Activated T-helper 9 cell treated with anti-CD3 and anti-CD28 coated beads, Interleukin-2, amount 50 U/mL, for 16 hours (primary cell): ENCODE measurements around the gene SLFN12.
"Not testable (repeated sequence)": the region's sequence is repeated elsewhere in the genome, so short reads cannot be mapped to it uniquely, and the experiment has no call there.

Experiments
- DNase-seq: peaks from one replicate; pipeline ENCODE4 v3.0.0-alpha.2; 2020; ENCODE audit warnings: low read depth

SLFN12 gene

DNA sequence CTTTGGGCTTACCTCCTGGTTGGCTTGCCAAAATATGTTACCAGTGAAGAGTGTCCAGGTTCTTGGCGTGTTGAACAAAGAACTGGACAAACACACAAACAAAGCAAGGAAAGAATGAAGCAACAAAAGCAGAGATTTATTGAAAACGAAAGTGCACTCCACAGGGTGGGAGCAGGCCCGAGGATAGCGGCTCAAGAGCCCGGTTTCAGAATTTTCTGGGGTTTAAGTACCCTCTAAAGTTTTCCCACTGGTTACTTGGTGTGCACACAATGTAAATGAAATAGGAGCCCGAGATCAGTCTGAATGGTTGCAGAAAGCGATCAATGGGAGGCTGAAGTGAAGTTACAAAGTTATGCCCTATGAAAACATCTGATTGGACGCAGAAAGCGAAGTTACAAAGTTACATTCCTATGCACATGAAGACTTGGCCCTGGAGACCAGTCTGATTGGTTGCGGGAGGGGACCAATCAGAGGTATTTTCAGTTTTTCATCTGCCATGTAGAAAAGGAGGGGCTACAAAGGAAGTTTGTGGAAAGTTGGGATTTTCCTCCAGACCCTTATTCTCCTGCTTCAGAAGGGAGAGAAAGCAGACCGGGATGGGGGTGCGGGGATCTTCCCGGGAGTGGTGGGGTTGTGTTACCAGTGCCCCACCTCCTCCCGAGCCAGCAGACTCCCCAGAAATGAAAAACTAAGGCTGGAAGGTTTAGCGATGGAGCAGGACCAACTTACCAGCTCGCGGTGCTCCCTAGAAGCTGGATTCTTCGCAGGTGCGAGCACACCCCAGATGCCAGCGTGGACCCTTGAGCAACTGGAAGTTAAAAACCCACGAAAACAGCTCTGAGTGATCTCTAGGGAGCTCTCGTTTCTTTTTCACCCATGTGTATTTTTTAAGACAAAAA is at the start of gene SLFN12:
Gene SLFN12, minus strand, starts transcription at position 325 of the 899 bp plus-strand sequence. CDS start 9,472 bp downstream, outside the sequence.
- no peak for DNase-seq

DNA sequence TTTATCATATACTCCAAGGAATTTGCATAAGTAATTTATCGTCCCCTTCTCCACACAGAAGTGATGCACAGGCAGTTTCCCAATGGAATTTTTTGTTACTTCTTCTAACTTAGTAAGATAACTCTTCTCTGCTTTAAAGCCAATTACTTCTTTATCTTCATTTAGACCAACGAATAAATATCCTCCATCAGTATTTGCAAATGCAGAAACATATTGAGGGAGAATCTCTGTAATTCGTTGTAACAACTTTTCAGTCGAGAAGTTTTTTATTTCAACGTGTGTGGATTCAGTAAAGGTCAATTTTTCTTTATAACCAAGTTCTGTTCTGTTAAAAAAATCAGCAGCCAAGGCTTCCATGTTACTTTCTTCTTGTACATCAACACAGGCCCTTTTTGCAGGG is 47.0 kb upstream of the SLFN12 start:
- no peak for DNase-seq

DNA sequence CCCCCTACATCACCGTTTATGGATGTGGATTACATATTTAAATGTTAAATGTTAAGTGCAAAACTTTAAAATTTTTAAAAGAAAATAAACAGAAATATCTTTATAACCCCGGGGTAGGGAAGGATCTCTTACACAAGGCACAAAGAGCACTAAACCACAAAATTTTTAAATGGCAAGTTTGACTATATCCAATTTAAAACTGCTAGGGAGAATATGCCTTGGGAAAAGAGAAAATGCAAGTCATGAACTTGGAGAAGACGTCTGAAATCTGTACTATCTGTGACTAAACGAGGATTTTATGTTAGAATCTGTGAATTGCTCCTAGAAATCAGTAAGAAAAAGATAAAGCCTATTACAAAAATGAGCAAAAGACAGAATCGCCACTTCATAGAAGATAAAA is 44.9 kb upstream of the SLFN12 start:
- no peak for DNase-seq

DNA sequence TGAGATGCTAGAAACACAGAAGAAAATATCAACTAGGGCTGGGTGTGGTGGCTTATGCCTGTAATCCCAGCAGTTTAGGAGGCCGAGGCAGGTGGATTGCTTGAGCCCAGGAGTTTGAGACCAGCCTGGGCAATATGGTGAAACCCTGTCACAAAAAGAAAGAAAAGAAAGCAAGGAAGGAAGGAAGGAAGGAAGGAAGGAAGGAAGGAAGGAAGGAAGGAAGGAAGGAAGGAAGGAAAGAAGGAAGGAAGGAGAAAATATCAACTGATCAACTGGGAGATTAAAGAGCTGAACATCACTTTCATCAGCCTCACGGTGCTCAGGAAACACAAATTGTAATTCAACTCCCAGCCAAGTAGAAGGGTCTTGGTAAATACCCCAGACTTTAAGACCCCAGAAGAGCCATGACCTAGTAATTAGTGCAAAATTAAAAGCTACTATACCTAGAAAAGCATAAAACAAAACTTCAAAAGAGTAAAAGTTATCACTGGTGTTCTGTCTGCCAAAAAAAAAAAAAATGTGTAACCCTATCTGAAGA is 44.1 kb upstream of the SLFN12 start:
- DNase-seq, result no peak

DNA sequence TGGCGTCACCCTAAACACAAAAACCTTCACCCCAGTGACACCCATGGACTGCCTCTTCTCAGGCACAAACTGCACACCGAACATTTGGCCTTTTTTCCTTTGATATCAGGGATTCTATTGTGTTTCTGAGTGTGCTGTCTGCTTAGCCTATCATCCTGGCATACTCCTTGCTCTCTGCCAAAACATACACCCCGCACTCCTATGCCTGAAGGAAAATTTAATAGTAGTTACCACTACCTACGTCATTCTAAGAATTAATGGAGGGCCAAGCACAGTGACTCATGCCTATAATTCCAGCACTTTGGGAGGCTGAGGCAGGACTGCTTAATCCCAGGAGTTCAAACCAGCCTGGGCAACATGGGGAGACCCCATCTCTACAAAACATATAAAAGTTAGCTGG is 36.2 kb upstream of the SLFN12 start:
- DNase-seq, result no peak

DNA sequence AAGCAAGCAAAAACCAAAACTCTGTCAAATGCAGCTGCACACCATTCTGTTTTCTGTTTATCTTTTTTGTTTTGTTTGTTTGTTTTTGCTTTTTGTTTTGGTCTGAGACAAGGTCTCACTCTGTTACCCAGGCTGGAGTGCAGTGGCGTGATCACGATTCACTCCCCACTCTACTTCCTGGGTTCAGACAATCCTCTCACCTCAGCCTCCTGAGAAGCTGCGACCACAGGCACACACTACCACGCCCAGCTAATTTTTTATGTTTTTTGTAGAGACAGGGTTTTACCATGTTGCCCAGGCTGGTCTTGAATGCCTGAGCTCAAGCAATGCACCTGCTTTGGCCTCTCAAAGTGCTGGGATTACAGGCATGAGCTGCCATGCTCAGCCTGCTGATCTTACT is 35.5 kb upstream of the SLFN12 start:
- no peak for DNase-seq

DNA sequence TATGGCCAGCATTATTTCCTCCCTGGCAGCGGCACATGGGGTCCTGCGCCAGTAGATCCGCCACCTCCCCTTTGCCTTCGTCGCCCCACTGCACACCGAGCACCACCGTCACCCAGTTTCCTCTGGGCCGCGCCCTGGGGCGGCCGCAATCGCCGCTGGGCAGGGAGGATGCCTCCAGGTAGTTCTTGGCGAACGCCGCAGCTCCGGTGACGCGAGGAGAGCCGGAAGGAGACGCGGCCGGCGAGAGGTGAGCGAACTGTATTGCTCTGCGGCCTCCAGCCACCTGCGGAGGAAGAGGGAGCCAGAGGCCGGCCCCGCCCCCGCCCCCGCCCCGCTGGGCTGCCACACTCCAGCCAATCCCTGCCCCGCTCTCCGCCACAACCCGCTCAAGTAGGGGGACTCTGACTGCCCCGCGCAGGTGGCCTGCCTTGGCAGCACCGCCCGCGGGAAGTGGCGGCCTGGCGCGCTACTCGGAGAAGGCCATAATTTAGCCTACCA is 28.1 kb upstream of the SLFN12 start:
- DNase-seq, result peak; percentile 26

DNA sequence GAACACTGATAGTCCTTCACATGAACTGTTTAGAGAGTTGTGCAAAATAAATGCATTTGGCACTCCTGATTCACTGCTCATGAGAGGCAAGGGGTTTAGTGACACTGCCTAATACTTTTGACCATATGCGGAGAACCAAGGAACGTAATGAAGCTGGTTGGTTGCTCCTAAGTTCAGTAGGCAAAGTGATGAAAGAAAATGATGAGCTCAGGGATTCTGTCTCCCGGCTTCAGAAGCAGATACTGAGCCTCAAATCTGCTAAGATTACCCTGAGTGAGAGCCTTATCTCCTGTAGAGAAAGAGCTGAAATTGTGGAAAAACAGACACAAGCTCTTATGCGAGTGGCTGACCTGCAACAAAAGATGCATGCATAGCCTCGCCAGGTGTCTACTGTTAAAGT is 21.7 kb upstream of the SLFN12 start:
- not testable (repeated sequence) for DNase-seq

DNA sequence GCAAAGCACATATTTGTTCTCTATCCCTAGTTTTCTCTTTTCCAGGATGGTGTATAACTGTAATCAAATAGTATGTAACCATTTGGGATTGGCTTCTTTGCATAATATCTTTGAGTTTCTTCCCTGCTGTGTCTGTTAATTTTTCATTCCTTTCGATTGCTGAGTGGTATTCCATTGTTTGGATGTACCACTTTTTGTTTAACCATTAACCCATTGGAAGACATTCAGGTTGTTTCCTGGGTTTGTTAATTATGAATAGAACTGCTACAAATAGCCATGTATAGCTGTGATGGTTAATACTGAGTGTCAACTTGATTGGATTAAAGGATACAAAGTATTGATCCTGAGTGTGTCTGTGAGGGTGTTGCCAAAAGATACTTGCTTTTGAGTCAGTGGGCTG is 20.9 kb upstream of the SLFN12 start:
- no peak for DNase-seq

DNA sequence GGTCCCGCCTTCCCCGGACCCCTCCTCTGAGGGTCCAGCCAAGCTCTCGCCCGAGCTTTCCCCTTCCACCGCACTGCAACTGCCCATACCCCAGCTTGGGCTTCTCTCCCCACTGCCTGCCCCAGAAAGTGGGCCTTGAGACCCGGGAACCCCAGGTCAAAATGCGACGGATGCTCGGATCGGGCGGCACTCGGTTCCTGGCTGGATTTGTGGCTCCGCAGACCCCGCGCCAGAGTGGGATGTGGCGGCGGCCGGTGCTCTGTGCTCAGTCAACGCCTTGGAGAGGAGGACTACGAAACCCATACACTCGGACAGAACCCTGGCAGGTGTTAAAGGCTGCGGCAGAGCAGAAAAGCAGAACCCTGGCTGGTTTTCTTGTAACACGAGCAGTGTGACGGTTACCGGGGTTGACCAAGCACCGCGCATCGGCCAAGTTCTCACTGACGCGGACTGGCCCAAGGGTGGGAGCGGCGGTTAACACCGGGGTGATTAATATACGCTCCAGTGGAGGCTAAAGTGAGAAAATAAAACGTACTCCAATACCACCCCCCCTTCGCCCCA is 17.2 kb upstream of the SLFN12 start:
- DNase-seq, result no peak

DNA sequence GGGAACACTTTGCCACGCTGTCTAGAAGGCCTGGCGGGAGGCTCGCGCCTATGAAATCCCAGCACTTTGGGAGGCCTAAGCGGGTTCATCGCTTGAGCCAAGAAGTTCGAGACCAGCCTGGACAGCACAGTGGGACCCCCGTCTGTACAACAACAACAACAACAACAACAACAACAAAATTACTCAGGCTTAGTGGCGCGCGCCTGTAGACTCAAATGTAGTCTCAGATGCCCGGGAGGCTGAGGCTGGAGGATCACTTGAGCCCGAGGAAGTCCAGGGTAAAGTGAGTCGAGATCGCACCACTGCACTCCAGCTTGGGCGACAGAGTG is 16.6 kb upstream of the SLFN12 start:
- DNase-seq, result no peak

DNA sequence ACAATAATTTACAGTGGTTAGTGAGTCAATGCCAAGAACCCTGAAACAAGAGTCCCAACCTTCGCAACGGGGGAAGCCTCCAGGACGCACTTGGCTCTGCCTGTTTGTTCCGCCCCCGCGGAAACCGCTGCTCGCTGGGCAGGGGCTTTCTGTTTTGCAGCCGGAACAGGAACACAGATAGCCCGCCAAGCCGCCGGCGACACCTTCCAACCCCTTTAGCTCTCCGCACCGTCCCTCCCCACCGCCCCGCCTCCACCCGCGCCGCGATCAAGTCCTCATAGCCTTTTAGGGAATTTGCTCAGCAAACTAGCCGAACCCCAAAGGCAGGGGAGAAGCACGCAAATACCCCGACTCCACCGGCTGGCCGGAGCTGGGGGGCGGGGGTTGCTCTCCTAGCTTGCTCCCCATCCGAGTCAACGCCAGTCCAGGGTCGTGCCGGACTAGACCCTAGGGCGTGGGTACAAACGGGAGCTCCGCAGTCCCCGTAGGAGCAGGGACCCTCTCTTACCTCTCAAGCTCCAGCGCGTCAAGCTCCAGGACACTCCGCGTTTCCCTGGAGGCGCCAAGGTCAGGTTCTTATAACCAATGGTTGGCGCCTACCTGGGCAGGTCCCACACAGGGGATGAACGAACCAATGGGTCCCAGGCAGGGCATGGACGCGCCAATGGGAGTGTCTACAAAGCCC is 16.1 kb upstream of the SLFN12 start, which contains the start of gene SLFN13:
Gene SLFN13, minus strand, starts transcription at position 553 of the 685 bp plus-strand sequence. CDS start 3,086 bp downstream, outside the sequence.
- DNase-seq, result peak; percentile 83

DNA sequence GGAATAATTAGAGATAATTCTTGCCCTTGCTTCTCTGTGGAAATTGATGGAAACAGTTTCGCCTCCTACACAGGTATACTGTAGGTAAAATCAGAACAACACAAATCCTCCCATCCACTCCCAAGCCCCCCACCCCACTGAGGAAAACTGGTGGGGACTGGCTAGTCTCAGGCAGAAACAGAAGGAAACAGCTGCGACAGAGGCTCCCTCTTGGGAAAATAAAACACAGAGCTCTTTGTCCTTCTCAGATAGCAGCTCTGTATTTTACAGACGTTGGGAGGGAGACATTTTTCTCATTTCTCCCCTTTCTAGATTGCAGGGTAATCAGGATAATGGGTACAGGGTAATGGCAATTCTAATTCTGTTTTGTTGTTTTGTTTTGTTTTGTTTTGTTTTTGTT is 15.2 kb upstream of the SLFN12 start:
- DNase-seq, result no peak

DNA sequence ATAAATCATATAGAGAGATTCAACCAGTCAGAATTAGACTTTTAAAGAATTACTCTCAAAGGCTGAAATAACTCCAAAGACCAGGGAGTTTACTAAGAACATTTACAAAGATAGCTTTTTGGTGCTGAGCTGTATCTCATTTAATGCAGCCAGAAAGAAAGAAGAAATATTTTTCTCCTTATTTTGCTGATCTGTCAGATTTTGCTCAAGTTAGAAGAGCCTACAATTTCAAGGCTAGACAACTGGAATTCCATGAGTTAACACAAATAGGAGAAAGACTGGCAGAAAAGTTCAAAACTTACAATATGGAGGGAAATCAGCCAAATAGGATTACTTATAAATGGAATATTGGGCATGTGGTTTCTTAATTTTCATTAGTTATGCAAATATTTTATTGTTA is 6.1 kb upstream of the SLFN12 start:
- no peak for DNase-seq

DNA sequence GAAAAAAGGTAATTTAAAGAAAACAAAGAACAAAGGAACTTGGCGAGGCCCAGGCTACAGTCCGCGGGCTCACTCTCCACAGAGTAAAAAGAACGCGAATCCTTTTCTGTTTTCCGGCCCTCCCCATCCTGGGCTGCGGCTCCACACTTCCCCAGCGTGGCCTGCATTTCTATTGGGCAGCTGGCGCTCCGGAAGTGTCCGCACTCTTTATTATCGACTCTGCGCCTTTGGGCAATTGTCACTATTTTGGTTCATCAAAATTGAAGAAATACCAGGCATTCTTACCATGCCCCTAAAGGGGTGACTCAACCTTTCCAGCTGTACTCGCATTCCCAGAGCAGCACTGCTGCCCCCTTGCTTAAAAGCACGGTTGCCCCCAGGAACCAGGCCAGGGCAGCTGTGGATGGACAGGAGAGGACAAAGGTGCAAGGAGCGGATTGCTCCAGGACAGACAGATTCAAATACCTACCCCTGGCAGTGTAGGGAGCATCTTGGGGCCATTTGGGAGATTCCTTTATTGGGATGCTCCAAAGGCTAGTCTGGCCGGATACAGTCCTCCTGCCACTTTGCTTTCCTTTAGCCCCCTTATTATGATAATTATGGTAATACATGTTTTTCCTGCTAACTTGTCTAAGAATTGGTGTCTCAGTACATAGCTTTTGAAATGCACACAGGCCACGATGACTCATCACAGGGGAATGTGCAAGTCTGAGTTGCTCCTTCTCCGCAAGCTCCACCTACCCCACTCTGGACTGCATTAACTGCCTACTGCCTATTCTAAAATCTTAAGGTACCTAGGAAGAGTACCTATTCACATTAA is 985 bp upstream of the SLFN12 start:
- DNase-seq, result peak; percentile 47

DNA sequence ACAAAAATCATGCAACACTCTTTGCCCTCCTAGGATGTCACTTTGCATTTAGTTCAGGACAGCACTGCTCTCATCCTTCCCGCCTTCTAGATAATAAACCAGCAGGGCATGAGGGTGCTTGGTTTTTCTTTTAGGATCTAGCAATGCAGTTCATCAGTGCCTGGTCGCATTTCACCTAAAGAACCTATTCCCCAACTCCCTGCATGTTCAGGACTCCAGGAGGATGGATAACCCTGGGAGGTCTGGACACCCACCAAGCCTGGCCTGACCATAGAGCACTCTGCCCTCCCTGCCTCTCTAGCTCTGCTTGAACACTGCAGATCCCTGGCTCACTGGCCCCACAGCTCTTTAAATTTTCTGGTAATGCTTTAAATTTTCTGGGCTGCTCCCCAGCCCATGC is 2.6 kb downstream of the SLFN12 start:
- DNase-seq, result no peak

DNA sequence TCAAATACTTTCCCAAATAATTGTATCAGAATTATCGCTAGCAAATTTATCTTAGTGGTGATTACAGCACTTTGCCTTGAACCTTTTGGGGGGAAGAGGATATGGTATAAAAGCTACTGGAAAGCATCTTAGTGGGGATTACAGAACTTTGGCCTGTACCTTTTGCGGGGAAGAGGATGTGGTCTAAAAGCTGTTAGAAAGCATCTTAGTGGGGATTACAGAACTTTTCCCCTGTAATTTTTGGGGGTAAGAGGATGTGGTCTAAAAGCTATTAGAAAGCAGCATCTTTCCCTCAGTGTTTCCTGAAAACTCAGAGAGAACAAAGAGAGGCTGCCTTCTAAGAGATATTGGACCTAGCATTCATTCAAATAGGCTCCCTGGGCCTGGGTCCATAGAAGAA is 4.1 kb downstream of the SLFN12 start:
- DNase-seq, result no peak

DNA sequence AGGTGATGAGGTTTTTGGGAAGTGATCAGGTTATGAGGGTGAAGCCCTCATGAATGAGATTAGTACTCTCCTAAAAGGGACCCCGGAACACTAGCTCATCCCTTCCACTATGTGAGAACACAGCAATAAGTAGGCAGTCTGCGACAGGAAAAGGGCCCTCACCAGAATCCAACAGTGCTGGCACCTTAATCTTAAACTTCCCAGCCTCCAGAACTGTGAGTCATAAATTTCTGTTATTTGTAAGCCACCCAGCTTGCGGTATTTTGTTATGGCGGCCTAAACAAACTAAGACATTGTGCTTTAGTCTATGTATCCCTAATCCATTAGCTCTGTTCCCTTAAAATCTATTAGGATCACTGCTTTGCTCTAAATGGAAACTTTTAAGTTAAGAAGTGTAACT is 8.5 kb downstream of the SLFN12 start:
- DNase-seq, result no peak

DNA sequence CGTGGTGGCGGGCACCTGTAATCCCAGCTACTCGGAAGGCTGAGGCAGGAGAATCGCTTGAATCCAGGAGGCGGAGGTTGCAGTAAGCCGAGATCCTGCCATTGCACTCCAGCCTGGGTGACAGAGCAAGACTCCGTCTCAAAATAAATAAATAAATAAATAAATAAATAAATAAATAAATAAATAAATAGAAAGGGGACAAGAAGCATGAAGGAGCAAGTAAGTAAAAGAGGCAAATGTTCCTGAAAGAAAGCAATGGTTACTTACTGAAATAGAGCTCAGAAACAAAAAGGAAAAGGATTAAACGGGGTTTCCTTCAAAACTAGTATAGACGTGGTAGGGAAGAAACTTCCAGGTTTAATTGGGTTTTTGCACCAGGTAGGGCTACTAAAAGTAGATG is 11.2 kb downstream of the SLFN12 start:
- not testable (repeated sequence) for DNase-seq

DNA sequence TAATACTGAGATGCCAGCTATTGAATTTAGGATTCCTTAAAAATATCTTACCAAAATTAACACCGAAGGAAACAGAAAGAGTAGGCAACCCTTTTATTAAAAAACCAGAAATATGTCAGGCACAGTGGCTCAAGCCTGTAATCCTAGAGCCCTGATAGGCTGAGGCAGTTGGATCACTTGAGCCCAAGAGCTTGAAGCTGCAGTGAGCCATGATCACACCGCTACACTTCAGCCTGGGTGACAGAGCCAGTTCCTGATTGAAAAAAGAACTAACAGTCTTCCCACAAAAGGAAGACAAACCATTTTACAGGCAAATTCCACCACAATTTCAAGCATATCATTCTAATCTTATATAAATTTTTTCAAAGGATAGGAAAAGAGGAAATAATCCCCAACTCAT is 15.6 kb downstream of the SLFN12 start:
- no peak for DNase-seq

DNA sequence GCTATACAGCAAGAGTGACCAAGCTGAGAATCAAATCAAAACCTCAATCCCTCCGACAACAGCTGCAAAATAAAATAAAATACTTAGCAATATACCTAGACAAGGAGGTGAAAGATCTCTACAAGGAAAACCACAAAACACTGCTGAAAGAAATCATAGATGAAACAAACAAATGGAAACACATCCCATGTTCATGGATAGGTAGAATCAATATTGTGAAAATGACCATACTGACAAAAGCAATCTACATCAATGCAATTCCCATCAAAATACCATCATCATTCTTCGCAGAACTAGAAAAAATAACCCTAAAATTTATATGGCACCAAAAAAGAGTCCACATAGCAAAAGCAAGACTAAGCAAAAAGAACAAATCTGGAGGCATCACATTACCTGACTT is 17.6 kb downstream of the SLFN12 start:
- DNase-seq, result not testable (repeated sequence)

DNA sequence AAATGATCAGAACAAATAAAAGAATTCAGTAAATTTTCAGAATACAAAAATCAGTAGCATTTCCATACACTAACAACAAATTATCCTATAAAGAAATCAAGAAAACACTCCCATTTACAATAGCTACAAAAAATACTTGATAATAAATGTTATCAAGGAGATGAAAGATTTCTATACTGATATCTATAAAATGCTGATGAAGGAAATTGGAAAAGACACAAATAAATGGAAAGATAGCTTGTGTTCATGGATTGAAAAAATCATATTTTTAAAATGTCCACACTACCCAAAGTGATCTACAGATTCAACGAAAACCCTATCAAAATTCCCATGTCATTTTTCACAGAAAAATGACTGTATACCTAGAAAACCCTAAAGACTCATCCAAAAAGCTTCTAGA is 18.1 kb downstream of the SLFN12 start:
- no peak for DNase-seq
